Esophagus muscularis mucosa (tissue), 4 donors: ENCODE results near the gene RAB5A.

Source experiments
- EP300 ChIP-seq: sonication (generic); formaldehyde crosslinking; IDR thresholded peaks from one replicate; pipeline ENCODE4 v1.6.1; 2017; ENCODE audit warnings: antibody characterized with exemption
- POLR2AphosphoS5 ChIP-seq, 2 donors: sonication (generic); formaldehyde crosslinking; IDR thresholded peaks; one replicate each; pipeline ENCODE4 v1.6.1; 2017; ENCODE audit warnings: antibody characterized with exemption in 2 of 2
- TF ChIP-seq, protein P1 (sequence below), 3 experiments: fragments of 200-600 bp in 2 of 3; fragments of 450-650 bp in 1 of 3; sonication (generic) in 2 of 3; IDR thresholded peaks; one replicate each; pipeline ENCODE4 v1.5.1; 2017 to 2019; ENCODE audit warnings: antibody characterized with exemption in 3 of 3, mild to moderate bottlenecking in 2 of 3, moderate library complexity in 1 of 3

GRCh38 chr3:19899264-19899663 lies 47.6 kb upstream of the RAB5A start:
- TF ChIP-seq EP300 = no peak
- TF ChIP-seq, protein P1, sequence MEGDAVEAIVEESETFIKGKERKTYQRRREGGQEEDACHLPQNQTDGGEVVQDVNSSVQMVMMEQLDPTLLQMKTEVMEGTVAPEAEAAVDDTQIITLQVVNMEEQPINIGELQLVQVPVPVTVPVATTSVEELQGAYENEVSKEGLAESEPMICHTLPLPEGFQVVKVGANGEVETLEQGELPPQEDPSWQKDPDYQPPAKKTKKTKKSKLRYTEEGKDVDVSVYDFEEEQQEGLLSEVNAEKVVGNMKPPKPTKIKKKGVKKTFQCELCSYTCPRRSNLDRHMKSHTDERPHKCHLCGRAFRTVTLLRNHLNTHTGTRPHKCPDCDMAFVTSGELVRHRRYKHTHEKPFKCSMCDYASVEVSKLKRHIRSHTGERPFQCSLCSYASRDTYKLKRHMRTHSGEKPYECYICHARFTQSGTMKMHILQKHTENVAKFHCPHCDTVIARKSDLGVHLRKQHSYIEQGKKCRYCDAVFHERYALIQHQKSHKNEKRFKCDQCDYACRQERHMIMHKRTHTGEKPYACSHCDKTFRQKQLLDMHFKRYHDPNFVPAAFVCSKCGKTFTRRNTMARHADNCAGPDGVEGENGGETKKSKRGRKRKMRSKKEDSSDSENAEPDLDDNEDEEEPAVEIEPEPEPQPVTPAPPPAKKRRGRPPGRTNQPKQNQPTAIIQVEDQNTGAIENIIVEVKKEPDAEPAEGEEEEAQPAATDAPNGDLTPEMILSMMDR (IDR thresholded peaks at IDR 0.05) = no peak
- TF ChIP-seq POLR2AphosphoS5 (IDR thresholded peaks at IDR 0.05) = no peak
